Mesodermal cell (in vitro differentiated cells): ENCODE measurements around the gene TEDDM1. TPM values are rescaled to one million over a fixed set of nuclear protein-coding genes. Genes with fewer than 3 reads are reported as not detected.
"Not testable (repeated sequence)": the region's sequence is repeated elsewhere in the genome, so short reads cannot be mapped to it uniquely, and the experiment has no call there.

Source experiments
- H3K27ac ChIP-seq: 2 replicates; pipeline ENCODE4 v1.7.0; 2013; ENCODE audit warnings: mild to moderate bottlenecking, low read depth, low read length, moderate library complexity; ENCODE audit not compliant: severe bottlenecking
- H3K36me3 ChIP-seq: 2 replicates; pipeline ENCODE4 v1.7.1; 2013; ENCODE audit warnings: mild to moderate bottlenecking, low read length, moderate library complexity; ENCODE audit not compliant: control insufficient read depth, insufficient read depth
- H3K4me1 ChIP-seq: one replicate; pipeline ENCODE4 v1.7.1; 2013; ENCODE audit warnings: mild to moderate bottlenecking, low read length; ENCODE audit not compliant: insufficient read depth, control insufficient read depth, poor library complexity, severe bottlenecking
- H3K4me3 ChIP-seq: 2 replicates; pipeline ENCODE4 v1.7.0; 2013; ENCODE audit warnings: low read length, control low read depth, mild to moderate bottlenecking; ENCODE audit not compliant: insufficient read depth, poor library complexity, severe bottlenecking; ENCODE audit errors: extremely low read depth
- H3K9me3 ChIP-seq: 2 replicates; pipeline ENCODE4 v1.7.1; 2013; ENCODE audit warnings: mild to moderate bottlenecking, low read length, moderate library complexity; ENCODE audit not compliant: control insufficient read depth
- WGBS, 2 experiments: methylation state at CpG; one replicate each; pipeline ENCODE4 v1.1.5; 2013; ENCODE audit warnings: missing lambda C conversion rate in 2 of 2; ENCODE audit not compliant: insufficient coverage in 2 of 2; 5-methylcytosine and 5-hydroxymethylcytosine counted together
- polyA plus RNA-seq, 2 experiments: library from polyadenylated mRNA; stranded (reverse); fragments of 50-300 nt; gene quantifications; one replicate each; pipeline ENCODE4 v1.2.3, GENCODE V29; 2013

The TEDDM1 gene
- polyA plus RNA-seq (2013, experiment 1 of 2): not detected
- not detected for polyA plus RNA-seq (2013, experiment 2 of 2)

- Histone ChIP-seq H3K4me3 (no peak within 1 kb of the TSS), H3K9me3 (peaks cover 3% of the 10 kb centered on the region), H3K4me1 (no peaks in the 10 kb centered on the region), H3K36me3 (no peaks in the 10 kb centered on the region), H3K27ac (no peak within 1 kb of the TSS)
- 89 to 100% methylated on average over 1 to 4 of the region's 4 CpGs for WGBS, 2 experiments
These were observed at the start of gene TEDDM1 for GRCh38 chr1:182400567-182400966. Gene TEDDM1, minus strand, starts transcription at chr1:182400667. Its CDS starts 182 bp downstream, at chr1:182400485.

GRCh38 chr1:182450087-182450486, 49.6 kb upstream of the TEDDM1 start, which contains the start of gene RGSL1:
Gene RGSL1, plus strand, starts transcription at chr1:182450146. Its CDS starts 20 bp downstream, at chr1:182450166.
- Histone ChIP-seq H3K36me3 (no peaks in the 10 kb centered on the region), H3K9me3 (no peaks in the 10 kb centered on the region), H3K4me3 (no peak within 1 kb of the TSS), H3K4me1 (no peaks in the 10 kb centered on the region), H3K27ac (no peak within 1 kb of the TSS)

GRCh38 chr1:182447660-182448059, 47.2 kb upstream of the TEDDM1 start:
- H3K36me3 ChIP-seq: no peaks in the 10 kb centered on the region
- 89% methylated on average over 1 of the region's 1 CpG; no CpG with 5 or more reads in 1 of the 2 experiments for whole genome bisulfite sequencing, 2 experiments
- H3K27ac ChIP-seq: no peak overlapping the region
- H3K4me3 ChIP-seq: no peak overlapping the region
- H3K9me3 ChIP-seq: no peaks in the 10 kb centered on the region
- no peaks in the 10 kb centered on the region for H3K4me1 ChIP-seq

GRCh38 chr1:182447124-182447523, 46.7 kb upstream of the TEDDM1 start:
- WGBS, 2 experiments: 85 to 100% methylated on average over 1 to 2 of the region's 2 CpGs

GRCh38 chr1:182446033-182446669, 45.7 kb upstream of the TEDDM1 start:
- no peaks in the 10 kb centered on the region for H3K4me1 ChIP-seq
- no peak overlapping the region for H3K27ac ChIP-seq
- no peaks in the 10 kb centered on the region for H3K9me3 ChIP-seq
- H3K4me3 ChIP-seq: no peak overlapping the region
- 0 to 18% methylated on average over 1 to 2 of the region's 3 CpGs for WGBS, 2 experiments
- no peaks in the 10 kb centered on the region for H3K36me3 ChIP-seq

More at GRCh38 chr1:182447124-182447523, 46.7 kb upstream of the TEDDM1 start:
- H3K4me1 ChIP-seq, H3K9me3 ChIP-seq, H3K36me3 ChIP-seq, H3K4me3 ChIP-seq, H3K27ac ChIP-seq: not testable (repeated sequence)

- no peaks in the 10 kb centered on the region for H3K36me3 ChIP-seq
- no peaks in the 10 kb centered on the region for H3K4me1 ChIP-seq
- no peak overlapping the region for H3K4me3 ChIP-seq
- WGBS, 2 experiments: 84 to 89% methylated on average over 3 of the region's 4 CpGs
- no peak overlapping the region for H3K27ac ChIP-seq
- no peaks in the 10 kb centered on the region for H3K9me3 ChIP-seq
These were observed 44.0 kb upstream of the TEDDM1 start for GRCh38 chr1:182444497-182444896.

GRCh38 chr1:182442333-182442732, 41.9 kb upstream of the TEDDM1 start:
- WGBS, 2 experiments: 43 to 100% methylated on average over 1 of the region's 1 CpG
- no peak overlapping the region for H3K27ac ChIP-seq
- no peaks in the 10 kb centered on the region for H3K36me3 ChIP-seq
- no peaks in the 10 kb centered on the region for H3K4me1 ChIP-seq
- no peaks in the 10 kb centered on the region for H3K9me3 ChIP-seq
- no peak overlapping the region for H3K4me3 ChIP-seq

GRCh38 chr1:182441719-182442118, 41.3 kb upstream of the TEDDM1 start:
- Histone ChIP-seq H3K4me3 (no peak overlapping the region), H3K9me3 (no peaks in the 10 kb centered on the region), H3K4me1 (no peaks in the 10 kb centered on the region), H3K36me3 (no peaks in the 10 kb centered on the region), H3K27ac (no peak overlapping the region)
- WGBS, 2 experiments: 93 to 100% methylated on average over 2 of the region's 3 CpGs

- 100% methylated on average over 1 of the region's 1 CpG; no CpG with 5 or more reads in 1 of the 2 experiments for WGBS, 2 experiments
- Histone ChIP-seq H3K4me3 (no peak overlapping the region), H3K9me3 (no peaks in the 10 kb centered on the region), H3K36me3 (no peaks in the 10 kb centered on the region), H3K27ac (no peak overlapping the region), H3K4me1 (no peaks in the 10 kb centered on the region)
These were observed 37.9 kb upstream of the TEDDM1 start for GRCh38 chr1:182438326-182438725.

GRCh38 chr1:182433580-182433979, 33.1 kb upstream of the TEDDM1 start:
- WGBS, 2 experiments: no CpG with 5 or more reads among the region's 1 CpG
- Histone ChIP-seq H3K36me3 (no peaks in the 10 kb centered on the region), H3K4me1 (no peaks in the 10 kb centered on the region), H3K4me3 (no peak overlapping the region), H3K9me3 (no peaks in the 10 kb centered on the region), H3K27ac (no peak overlapping the region)

GRCh38 chr1:182431278-182431677, 30.8 kb upstream of the TEDDM1 start:
- WGBS, 2 experiments: 92 to 100% methylated on average over 4 to 6 of the region's 7 CpGs
- H3K27ac ChIP-seq: no peak overlapping the region
- H3K4me1 ChIP-seq: no peaks in the 10 kb centered on the region
- H3K4me3 ChIP-seq: no peak overlapping the region
- H3K36me3 ChIP-seq: no peaks in the 10 kb centered on the region
- no peaks in the 10 kb centered on the region for H3K9me3 ChIP-seq
